GM21390 (cell line): ENCODE measurements around the gene ZMYND8.

Experiments
- ATAC-seq: cut with Tn5 transposase; IDR thresholded peaks from one replicate; pipeline ENCODE4 v1.9.1; 2021; ENCODE audit not compliant: unreplicated experiment

Gene ZMYND8

DNA sequence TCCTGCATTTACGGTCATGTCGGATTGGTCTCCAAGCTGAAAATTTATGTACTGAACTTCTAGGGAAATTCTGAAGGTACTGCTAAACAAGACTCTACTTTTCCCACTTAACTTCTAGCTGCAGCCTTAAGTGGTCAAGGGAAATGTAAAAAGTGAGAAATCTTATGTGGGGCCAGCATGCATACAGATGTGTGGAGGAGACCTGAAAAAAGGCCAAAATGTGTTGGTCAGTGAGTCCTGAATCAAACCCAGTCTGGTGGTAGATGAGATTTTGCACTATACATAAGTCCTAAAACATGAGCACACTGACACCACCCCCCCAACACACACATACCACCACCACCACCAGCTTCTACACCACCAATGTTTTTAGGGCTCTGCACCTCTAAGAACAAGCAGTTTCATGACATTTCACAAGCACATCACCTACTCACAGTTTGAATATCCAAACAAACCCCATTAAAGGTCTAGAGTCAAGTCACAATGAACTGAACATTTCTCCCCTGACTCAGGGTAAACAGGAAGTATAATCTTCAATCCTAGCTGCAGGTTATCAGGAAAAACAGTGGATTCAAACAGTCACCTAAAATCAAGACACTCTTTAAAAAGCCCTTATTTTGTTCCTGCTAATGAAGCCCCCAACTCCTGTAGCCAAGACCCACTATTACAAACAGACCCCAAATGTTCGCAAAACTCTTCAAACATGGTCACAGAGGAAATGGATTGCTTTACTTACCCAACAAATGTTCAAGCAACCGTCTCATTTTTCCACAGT, 1.6 kb downstream of the ZMYND8 start:
- no peak for ATAC-seq

DNA sequence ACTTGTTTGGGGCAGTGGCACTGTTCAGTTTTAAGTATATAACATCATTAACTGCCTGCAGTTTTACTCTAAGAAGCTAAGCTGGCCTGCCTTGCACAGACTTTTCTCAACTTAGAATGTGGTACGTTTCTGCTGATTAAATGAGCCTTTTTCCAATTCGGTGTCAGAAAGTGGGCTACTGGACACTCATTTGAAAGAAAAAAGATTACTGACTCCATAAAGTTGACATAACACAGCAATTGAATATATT, 2.1 kb downstream of the ZMYND8 start:
- no peak for ATAC-seq

DNA sequence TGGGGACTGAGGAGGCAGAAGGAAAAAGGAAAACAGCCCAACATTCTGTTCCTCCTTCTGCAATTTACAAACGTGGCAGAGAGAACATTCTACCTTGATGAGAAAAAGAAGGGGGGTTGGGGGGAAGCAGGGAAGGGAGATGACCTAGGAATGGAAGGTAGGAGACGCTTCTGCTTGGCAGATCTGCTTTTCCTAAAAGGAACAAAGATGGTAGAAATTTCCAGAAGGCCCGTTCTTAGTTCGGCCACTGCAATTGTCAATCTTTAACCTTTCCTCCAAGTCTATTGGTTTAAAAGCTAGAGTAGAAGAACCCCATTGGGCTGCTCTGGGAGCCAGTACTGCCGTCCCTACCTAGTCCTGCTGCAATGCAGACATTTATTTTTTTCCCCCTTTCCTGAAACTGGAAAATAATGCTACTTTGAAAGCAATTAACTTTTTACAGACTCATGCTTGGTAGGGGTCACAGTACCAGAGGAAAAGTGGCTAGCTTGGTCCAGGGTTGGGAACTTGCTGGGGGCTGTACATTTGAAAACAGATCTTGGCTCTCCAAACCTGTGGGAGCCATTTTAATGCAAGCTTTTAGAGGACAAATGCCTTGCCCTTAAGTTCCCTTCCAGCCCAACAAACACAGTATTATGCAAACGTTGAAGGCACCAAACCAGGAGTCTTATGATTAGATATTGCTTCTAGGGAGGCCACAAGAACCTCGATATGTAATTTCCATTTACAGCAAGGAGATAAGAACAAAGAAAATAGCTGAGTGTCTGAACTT, 2.6 kb downstream of the ZMYND8 start:
- ATAC-seq = no peak

DNA sequence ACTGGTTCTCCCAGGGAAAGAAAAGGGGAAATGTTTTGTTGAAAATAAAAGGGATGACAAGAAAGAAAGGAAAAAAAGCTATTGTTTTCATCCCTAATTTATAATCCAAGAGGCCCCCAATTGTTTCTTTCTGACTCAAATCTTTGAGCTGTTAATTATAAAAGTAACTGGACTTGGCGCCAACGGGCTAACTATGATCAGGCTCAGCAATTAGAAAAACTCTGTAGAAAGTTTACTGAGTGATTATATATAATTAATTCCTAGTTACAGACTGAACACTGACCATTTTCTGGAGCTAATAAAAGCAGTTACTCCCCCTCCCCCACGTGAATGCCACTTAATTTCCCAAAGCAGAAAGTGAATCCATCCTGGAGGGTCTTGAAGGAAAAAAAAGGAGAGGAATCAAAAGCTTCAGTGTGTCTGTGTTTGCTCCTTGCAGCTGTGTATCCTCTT, 3.2 kb downstream of the ZMYND8 start:
- ATAC-seq = no peak

DNA sequence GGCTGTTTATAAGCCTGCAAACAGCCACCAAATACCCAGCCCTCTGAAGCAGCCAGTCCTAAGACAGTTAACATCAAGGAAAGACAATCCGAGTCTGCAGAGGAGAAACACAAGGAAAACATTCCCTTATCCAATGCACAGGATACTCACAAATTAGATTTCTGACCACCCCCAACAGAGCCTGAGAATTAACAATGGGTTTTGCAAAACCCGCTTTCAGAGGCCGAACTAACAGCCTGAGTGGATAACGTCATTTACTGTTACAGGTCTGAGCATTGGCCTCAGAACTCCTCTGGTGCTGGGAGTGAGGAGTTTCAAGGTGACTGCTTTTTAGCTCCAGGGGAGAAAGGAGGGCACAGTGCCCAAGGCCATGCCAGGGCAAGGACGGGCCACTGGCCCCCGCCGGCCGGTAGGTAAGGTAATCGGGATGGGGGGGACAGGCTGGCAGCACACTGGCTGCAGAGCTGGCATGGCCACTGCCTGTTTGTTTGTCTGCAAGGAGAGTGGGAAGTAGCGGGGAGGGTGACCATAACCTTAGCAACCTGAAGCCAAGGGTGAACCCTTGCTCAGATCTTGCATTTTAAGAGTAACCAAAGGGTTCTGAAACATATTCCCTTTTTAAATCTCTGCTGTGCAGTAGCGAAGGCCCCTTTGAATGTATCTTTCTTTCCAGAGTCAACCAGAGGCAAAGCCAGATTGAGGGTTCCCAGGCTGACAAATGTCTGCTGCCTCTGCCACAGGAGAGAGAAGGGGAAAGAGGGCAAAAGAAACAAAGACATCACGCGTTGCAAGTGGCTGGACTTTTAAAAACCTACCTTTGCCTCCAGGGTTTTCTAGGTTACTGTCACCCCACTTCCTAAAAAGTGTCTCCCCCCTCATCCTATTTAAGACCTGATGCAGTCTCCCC, 3.9 kb downstream of the ZMYND8 start:
- ATAC-seq = no peak

DNA sequence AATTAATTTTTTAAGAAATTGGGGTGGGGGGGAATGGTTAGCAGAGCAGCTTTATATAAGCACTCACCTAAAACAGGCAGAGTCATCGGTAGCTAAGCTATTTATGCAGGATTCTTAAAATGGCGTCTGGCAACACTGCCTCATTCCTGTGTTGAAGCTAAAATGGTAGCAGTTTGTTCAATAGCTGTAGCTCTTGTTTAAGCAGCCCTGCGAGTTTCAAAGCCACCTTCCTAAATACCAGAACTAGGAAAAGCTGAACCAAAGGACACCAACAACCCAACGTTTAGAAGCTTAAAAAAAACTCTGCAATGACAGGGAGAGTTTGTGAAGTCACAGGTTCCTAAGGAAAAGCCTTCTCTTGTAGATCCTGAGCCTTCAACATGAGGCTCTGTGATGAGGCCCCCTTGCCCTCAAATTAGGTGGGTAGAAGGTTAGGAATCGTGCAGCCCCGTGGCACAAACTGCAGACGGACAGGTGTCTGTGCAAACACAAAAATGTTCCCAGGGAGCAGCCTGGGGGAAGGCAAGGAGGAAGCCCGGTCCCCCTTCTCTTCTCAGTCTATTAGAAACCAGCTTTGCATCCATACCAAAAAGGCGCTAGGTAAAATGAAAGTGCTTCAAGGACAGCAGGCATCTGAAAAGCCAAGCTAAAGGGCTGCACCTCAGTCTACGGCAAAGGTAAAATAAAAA, 4.7 kb downstream of the ZMYND8 start:
- no peak for ATAC-seq

DNA sequence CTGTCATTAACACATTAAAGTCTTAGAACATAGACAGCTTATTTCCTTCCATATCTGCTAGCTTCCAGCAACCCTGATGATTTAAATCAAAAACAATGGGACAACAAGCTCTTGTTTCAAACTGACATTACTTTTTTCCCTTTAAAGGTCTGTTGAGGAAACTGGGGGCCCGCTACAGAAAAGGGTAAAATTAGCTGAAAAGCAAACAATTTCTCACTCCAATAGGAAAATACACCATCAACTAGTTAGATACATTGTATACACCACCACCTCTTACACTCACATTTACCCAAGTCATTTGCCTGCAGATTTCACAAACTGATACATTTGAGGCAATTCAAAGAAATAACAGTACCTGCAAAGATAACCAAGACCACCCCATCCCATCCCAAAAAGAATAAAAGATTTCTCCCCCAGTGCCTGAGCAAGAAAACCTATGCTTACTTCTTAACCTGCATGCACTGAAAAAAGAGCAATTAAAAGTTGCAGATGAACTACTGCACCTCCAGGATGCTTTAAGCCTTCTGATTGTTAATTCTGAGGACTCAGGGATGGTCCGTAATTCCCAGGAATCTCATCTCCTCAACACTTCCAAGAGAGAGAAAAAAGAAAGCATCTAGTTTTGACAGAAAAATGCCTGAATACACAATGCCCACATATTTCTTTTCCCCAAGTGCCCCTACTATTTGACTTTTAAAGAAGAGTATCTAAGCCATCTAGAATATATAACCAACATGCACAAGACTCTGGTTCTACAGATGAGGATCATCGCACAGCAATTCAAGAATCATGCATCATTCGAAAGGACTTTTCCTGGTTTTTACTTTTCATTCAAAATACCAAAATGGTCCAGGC, 5.6 kb downstream of the ZMYND8 start:
- ATAC-seq = no peak

DNA sequence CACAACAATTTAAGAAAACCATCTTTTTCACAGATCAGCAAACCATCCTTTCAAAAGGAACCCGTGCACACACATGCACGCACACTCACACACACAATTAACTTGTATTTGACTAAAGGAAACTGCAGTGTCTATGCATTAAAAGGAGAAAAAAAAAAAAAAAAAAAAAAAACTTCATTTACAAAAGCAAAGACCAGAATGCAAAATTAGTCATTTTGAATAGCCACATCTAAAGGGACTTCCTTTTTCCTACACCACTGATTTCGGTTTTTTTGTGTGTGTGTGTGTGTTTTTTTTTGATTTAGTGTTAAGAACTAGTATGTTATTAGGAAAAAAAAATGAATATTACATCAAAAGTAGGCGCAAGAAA, 6.3 kb downstream of the ZMYND8 start:
- no peak for ATAC-seq

DNA sequence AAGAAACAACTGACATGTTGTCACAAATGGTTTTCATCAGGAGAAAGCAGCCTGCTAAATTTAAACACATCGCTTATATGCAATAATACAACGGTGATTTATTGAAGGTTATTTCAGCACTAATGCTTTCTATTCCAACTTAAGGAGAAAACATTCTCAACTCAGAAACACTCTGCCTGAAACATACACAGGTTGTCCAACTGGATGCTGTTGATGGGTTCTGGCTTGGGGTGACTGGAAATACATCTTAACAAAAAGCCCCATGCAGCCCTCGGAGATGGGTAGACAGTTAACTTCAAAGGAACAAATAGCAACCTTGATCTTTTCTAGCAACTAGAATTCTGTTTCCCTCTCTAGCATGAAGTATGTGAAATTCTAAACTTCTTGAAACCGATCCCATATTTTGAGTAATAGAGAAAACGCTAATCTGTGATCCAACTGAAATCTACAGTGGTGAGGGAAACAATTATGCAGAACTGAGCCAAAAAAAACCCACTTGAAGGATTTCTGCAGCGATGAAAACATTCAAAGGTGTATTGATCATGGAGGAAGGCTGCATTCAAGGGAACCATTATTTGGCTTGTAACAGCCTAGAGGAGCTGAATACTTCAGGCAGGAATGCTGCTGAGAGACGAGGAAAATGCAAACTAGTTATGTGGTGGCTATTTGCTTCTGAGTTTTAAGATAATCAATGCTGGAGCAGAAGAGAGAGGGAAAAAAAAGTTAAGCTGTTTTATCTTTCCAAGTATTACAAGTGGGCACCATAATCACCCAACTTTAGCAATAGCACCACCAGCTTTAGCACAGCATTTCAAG, 6.9 kb downstream of the ZMYND8 start:
- ATAC-seq = no peak

DNA sequence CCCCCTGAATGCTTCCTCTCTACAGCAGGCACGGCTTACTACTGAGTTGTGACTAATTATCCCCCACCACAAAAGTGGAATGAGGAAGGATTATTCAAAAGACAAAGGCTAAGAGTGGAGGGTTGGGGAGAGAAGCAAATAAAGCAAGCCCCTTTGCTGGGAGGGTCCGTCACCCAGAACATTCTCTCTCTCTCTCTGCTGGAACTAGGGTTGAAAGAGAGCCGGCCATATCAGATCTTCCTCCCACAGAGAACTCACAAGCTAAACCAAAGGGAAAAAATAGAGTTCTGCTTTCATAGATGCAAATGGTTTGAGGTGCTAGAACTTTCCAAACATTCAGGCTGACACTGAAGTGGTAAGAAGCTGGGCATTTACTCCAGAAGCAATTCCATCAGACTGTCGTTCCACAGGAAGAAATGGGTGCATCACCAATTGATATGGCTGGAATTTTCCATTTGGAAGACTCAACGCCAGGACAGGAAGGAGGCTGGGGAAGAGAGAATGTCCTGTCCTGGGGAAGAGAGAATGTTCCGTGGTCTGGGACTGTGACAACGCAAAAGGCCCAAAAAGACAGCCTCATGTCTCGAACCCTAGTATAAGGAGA, 7.9 kb downstream of the ZMYND8 start:
- no peak for ATAC-seq

DNA sequence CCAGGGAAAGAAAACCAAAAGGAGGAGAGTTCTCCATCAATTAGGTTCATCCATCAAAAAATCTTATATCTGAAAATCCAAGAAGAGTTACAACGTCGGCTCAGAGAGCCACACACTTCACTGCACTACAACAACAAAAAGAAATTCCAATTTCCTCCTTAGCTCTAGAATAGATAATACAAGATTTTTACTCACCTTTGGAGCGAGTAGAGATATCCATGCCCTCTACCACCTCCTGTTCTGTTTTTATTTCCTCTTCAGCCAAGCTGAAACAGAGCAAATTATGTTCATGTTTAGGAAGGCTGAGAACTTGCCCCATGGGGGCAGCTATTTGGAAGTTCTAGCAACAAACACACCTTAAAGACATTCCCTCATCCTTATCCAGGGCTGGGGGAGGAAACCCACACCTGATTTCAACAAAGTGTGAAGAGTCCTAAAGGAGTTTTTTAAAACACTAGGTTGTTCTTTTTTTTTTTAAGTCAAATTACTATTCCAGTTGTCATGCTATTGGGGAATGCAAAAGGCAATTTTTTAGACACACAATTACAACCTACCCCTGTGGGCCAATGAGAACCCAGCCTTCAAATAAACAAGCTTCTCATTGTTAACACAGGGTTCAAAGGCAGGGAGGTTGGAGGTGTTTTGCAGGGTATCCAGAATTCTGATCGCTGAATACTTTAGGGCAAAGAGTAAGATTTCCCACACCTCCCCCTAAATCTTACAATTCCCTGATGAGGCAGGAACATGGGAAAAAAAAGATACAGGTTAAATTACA, 8.7 kb downstream of the ZMYND8 start:
- no peak for ATAC-seq

DNA sequence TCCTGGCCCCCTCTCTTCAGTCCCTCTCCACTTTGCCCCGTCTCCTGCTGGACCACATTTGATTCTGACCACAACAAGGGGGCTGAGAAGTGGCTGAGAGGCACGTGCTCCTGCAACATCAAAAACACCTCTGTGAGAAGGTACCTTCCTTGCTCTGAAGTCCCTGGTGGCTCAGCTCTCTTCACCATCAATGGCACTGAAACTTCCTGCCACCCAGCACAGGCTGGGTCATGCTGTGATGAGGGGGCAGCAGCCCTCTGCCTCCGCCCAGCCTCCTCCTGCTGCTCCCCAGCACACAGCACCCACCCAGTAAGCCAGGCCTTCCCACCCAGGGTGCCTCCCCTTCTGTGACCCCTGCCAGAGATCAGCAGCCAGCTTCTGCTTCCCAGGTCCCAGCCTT, 10.3 kb downstream of the ZMYND8 start:
- no peak for ATAC-seq

DNA sequence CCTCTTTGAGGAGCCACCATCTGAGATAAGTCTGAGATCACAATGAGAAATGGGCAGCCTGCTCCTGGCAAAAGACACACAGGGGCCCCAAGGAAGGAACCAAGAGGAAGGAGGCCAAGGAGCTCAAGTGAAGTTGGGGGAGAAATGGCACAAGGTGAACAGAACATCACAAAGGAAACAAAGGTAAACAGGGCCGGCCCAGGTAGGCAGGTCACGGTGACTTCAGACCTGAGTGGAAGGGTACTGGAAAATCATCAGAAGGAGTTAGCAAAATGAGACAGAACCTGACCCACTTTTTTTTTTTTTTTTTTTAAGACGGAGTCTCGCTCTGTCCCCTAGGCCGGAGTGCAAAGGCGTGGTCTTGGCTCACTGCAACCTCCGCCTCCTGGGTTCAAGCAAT, 11.3 kb downstream of the ZMYND8 start:
- ATAC-seq = no peak

DNA sequence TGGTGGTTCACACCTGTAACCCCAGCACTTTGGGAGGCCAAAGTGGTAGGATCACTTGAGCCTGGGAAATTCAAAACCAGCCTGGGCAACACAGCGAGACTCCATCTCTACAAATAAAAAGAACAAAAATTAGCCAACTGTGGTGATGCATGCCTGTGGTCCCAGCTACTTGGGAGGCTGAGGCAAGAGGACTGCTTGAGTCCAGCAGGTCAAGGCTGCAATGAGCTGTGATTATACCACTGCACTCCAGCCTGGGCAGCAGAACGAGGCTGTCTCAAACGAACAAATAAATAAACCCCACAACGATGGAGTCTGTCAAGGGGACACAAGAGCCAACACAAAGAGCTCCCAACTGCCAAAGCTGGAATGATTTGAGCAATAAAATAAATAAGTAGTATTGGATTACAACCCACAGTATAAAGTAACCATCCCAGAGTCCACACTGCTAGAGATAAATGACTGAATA, 13.5 kb downstream of the ZMYND8 start:
- no peak for ATAC-seq

DNA sequence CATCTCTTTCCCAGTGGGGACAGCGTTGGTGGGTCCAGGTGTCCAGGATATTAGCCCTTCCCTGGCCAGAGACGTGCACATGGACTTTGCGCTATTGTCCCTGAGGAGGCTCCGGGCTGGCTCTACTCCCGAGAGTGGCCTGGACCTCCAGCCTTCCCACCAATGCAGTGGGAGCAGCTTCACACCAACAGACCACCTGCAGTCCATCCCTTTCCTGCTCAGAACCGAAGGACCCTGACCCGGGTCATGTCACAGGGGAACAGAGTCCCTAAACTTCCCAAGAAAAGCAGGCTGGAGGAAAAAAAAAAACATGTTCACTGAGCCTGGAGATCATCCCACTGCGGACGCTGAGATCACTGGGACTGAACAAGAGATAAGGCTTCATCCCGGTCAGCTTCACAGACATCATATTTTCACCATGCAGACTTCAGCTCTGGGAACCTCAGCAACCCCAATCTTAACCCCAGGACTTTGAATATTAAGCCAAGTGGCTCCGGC, 18.3 kb downstream of the ZMYND8 start:
- ATAC-seq = no peak

DNA sequence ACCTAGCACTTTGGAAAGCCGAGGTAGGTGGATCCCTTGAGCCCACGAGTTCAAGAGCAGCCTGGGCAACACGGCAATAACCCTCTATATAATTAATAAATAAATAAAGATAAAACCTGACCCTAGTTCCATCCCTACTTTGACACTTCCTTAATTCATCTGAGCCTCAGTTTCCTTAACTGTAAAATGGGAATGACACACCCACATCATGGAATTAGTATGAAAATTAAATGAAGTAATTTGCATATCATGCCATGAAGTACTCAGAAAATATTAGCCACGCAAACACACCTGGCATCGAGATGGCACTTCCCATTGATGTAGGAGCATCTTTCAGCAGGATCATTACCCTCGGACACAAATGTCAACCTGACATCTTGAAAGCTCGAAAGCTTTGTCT, 19.1 kb downstream of the ZMYND8 start:
- ATAC-seq = no peak

DNA sequence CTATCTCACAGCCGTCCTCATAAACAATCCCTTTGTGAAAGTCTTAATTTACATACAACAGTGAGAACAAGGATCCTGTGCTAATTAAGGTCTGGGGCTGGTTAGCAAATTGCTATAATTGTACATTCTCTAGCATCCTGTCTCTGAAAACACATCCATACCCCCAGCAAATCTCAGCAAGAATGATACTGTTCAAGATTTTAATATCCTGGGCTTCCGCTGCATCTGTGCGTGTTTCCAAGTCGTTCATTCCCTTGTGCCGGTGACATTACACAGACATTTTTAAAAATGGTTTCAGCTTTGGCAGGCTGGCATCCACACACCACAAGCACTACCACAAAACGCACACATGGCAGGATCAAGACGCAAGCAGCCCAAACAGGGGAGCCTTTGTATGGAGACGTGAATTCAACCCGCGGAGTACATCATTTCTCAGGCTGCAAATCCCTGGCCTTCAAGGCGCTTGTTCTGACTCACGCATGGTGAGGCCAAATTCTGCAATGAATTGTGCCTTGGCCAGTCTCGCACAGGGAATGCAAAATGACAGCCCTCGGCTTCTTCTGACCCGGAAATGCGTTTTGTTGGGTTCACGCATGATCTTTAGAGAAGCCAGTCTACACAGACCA, 20.3 kb downstream of the ZMYND8 start:
- ATAC-seq = no peak
